ENCODE measurements around the gene IFNA1.
"Not testable (repeated sequence)": the region's sequence is repeated elsewhere in the genome, so short reads cannot be mapped to it uniquely, and the experiment has no call there.

IFNA1 gene

DNA sequence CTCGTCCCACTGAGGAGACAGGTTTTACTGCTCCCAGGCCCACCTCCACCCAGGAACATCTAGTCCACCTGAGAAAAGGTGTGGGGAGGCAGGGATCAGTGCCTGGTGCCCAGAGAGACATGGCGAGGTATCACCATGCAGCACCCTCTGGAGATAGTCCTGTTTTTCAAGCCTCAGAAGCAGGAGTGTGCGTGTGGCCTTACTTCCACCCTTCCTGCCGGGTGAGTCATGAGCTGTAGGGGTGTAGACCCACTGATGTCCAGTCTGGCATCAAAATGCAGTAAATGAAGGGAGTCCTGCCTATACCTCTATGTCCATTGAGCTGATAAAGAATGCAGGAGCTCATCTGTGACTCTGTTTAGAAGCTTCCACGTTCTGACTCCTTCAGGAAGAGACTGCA is 9.1 kb downstream of the IFNA1 start:
- DNase-seq = not testable (repeated sequence)

GRCh38 chr9:21450733-21451394 is 10.6 kb downstream of the IFNA1 start:
- DNase-seq = no peak

- no peak for DNase-seq
Observed at GRCh38 chr9:21452681-21453080, 12.4 kb downstream of the IFNA1 start.

DNA sequence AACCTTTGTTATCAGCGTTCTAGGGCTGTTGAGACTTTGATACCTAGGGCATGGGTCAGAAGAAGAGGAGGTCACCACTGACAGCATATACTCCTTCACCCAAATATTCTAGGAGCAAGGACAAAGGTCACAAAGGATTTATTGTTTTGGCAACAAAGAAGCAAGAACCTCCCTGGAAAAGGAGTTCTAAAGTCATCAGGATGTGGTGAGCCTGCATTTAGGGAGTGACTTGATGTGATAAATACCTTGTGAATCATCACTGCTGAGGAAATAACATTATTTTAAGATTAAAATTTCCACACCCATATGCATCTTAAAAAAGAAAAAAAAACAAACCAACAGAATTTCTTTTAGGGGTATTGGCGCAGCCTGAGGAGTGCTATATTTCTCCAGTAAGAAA is 13.9 kb downstream of the IFNA1 start:
- no peak for DNase-seq

DNA sequence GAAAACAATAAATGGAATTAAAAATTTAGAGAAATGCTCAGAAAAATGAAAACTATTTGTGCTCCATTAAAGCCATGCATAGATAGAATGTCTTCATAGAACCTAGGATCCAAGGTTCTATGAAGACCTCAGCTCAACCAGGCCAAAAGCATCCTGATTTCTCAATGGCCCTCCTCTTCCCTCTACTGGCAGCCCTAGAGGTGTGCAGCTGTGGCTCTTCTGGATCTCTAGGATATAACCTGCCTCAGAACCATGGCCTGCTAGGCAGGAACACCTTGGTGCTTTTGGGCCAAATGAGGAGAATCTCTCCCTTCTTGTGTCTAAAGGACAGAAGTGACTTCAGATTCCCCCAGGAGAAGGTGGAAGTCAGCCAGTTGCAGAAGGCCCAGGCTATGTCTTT is 15.1 kb downstream of the IFNA1 start:
- peak in 1 of 2 donors; percentile 6 for DNase-seq

DNA sequence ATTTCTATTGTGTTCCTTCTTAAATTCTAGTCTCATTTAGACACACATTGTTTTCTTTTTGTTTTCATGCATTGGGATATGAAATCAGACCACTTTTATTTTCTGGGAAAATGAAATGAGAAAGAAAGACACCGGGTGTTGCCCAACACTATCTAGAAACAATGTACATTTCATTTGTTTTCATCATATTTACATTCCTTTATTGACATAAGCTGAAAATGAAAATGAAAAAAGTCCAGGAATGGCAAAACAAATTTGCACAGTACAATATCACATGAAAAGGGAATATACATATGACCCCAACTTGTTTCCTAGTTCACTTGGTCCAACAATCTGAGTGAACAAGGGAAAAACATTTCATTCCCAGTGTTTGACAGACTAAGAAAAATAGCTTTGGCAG is 21.1 kb downstream of the IFNA1 start:
- DNase-seq = no peak

DNA sequence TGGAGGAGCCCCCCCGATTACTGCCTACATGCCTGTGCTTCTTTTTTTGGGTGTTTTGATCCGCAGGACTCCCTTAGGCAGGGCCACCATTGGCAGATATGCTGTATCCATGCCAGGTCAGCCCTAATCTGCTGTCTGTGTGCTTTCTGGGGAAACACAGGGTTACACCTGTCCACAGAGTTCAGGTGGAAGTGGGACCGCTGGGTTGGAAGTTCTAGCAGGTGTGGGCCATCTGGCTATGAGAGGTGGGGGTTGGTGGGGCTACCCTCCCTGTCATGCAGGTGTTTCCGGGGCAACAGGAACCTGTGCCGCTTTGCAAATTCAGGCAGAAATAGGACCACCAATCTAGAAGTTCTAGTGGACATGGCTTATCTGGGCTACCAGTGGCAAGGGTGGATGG is 24.9 kb downstream of the IFNA1 start:
- no peak for DNase-seq

DNA sequence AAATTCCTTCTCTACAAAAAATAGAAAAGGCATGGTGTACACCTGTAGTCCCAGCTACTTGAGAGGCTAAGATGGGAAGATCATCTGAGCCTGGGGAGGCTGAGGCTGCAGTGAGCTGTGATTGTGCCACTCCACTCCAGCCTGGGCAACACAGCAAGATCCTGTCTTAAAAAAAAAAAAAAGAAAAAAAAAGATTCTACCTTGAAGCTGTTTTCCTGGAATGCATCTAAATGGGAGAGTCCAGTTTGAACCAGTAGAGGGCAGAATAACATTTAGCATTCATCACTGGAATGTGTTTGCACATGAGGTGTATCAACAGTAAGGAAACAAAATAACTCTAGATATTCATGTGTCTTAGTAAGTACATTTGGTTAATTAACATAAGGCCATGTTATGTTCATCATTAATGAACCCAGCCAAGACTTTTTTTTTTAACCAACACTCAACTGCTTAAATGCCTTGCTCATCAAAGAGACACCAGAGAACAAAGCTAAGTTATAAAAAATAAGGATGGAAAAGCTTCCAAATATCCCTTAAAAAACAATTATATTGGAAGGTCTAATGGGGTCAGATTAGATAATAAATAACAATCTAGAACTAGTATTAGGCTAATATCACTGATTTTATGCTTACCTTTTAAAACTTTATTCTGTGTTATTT is 25.8 kb downstream of the IFNA1 start:
- DNase-seq = no peak

DNA sequence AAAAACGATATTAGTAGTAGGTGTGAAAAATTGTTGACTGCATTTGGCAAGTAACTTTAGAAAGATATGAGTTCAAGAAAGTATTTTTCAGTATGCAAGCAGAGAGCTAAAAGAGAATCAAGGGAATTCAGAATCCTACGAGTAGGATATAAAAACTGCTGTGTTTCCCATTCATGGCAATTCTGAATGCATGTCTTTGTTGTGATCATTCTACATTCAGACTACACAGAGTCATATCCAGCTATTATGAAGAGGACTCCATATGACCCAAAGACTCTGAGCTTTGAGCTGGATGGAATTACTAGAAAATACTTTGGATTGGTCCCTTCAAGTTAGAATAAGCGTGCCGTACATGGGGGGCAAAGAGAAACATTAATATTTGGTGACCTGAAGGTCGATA is 29.9 kb downstream of the IFNA1 start:
- no peak for DNase-seq

DNA sequence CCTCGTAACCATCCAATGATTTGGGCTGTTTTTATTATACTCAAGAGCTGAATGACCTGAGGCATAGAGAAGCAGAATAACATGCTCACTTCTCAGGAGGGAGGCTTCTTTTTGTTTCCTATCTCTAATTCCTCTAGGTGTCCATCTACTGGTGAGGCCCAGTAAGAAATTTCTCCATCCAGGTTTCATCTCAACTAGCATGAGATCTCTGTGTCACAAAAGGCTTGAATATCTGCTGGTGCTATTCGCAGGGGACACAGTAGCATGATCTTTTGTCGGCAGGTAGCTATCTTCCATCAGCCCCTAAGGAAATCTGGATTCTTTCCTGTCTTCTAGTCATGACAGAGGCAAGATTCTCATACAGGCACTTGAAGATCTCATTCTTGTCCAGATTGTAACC is 33.0 kb downstream of the IFNA1 start:
- no peak for DNase-seq

GRCh38 chr9:21477466-21477865 is 37.2 kb downstream of the IFNA1 start:
- no peak for DNase-seq

DNA sequence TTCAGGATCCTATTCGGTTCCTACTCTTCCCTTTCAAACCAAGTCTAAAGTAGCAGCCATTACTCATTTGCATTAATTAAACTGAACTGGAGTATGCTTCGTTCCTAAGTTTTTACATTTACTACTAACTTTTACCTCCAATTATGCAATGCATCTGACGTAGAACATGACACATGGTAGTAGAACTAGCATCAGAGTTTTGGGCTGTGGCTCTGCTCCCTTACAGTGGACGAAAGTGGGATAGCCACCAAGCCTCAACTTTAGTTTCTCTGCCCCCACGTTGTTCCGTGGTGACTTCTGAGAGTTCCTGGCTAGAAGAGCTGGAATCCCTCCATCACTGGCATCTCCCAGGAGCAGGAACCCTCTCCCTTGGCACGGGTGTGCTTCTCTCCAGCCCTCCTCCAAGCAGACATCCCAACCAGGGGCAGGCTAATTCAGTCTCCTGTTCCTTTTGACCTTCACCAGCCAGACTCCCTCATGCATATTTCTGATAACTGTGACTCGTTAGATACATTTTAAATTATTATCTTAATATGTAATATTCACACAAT is 39.0 kb downstream of the IFNA1 start:
- no peak for DNase-seq

DNA sequence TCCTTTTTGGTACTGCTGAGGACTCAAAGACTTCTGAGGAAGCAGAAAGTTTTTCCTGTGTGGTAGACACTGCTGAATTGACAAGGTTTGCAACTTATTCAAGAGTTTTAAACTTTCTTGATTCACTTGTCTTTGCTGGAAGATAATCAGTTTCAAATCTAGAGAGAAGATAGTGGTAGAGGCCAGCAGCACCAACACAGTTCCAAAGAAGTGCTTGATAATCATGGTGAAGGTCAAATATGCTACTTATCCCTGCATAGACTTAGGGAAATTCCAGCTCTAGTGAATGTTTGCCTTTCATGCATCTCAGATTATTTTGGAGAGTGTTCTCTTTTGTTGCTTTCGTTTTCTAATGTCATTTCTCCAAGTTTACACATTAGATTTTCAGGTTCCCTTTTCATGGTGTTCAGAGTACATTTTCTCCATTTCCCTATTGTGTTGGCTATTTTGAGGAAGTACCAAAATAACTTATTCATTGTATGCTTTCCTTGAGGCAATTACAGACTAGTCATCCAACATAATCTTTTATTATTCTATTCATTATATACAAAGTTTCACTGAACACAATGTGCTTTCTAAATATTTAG is 41.3 kb downstream of the IFNA1 start:
- DNase-seq = no peak

DNA sequence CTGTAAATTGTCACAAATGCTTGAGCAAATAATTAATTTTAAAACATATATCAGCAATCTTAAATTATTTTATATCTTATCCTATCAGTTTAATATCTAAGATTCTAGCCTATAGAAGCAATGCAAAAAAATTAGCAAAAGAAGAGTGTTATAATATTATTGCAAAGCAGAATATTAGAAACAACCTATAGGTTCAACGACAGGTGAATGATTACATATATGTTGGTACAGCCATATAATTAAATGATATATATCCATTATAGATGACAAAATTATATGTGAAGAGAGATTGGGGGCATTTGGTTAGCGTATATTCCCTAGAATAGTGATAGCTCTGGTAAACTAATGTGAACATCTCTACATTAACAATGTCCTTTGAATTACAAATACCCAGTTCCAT is 42.0 kb downstream of the IFNA1 start, which contains the start of gene IFNE:
Gene IFNE, minus strand, starts transcription at position 101 of the 400 bp plus-strand sequence. CDS start 619 bp downstream, outside the sequence.
- no peak for DNase-seq

All from stimulated activated CD4-positive, alpha-beta T cell treated with anti-CD3 and anti-CD28 coated beads, Interleukin-2, amount 100 ng/mL, for 24 hours (primary cell).